NT2/D1 (cell line): ENCODE measurements around the gene HDAC8.

ENCODE experiments used
- DNase-seq: peaks from one replicate; pipeline ENCODE4 v3.0.0-alpha.2; 2011; ENCODE audit warnings: low read depth, low spot score
- H3K27me3 ChIP-seq: 2 replicates; pipeline ENCODE4 v1.6.0; 2011; ENCODE audit warnings: mild to moderate bottlenecking; ENCODE audit not compliant: insufficient read length, insufficient read depth
- H3K36me3 ChIP-seq: 2 replicates; pipeline ENCODE4 v1.6.1; 2011; ENCODE audit warnings: mild to moderate bottlenecking, low read length, mixed read lengths; ENCODE audit not compliant: insufficient read depth, insufficient read length
- H3K4me1 ChIP-seq: 2 replicates; pipeline ENCODE4 v1.5.1; 2011; ENCODE audit not compliant: insufficient read depth, insufficient read length
- H3K4me3 ChIP-seq: 2 replicates; pipeline ENCODE4 v1.5.1; 2011; ENCODE audit warnings: low read depth; ENCODE audit not compliant: insufficient read length
- H3K9ac ChIP-seq: 2 replicates; pipeline ENCODE4 v1.6.0; 2011; ENCODE audit warnings: low read depth; ENCODE audit not compliant: insufficient read length
- H3K9me3 ChIP-seq: 2 replicates; pipeline ENCODE4 v1.5.1; 2011; ENCODE audit warnings: mild to moderate bottlenecking, low read length; ENCODE audit not compliant: insufficient read depth
- SUZ12 ChIP-seq: IDR thresholded peaks from 2 replicates; pipeline ENCODE4 v1.6.1; 2011; ENCODE audit not compliant: insufficient read length, insufficient read depth; ENCODE audit errors: extremely low read depth
- YY1 ChIP-seq: IDR thresholded peaks from 2 replicates; pipeline ENCODE4 v1.6.1; 2011; ENCODE audit not compliant: insufficient read length, insufficient read depth
- ZNF274 ChIP-seq: IDR thresholded peaks from 2 replicates; pipeline ENCODE4 v1.6.1; 2011; ENCODE audit warnings: mild to moderate bottlenecking, low read depth, low read length

HDAC8 gene

GRCh38 chrX:72317139-72317538, 255.5 kb downstream of the HDAC8 start:
- no peak for DNase-seq
- H3K4me1 ChIP-seq, result no peaks in the 10 kb centered on the region
- no peaks in the 10 kb centered on the region for H3K9me3 ChIP-seq
- H3K9ac ChIP-seq, result no peak overlapping the region
- H3K4me3 ChIP-seq, result no peak overlapping the region
- H3K36me3 ChIP-seq, result no peaks in the 10 kb centered on the region
- peaks cover 11% of the 10 kb centered on the region for H3K27me3 ChIP-seq
- TF ChIP-seq SUZ12 (no peak), YY1 (no peak), ZNF274 (no peak)

GRCh38 chrX:72316408-72317110, 256.1 kb downstream of the HDAC8 start:
- no peak overlapping the region for H3K4me3 ChIP-seq
- no peaks in the 10 kb centered on the region for H3K9me3 ChIP-seq
- no peaks in the 10 kb centered on the region for H3K36me3 ChIP-seq
- no peaks in the 10 kb centered on the region for H3K4me1 ChIP-seq
- H3K9ac ChIP-seq, result no peak overlapping the region
- no peak for TF ChIP-seq SUZ12
- DNase-seq, result no peak
- H3K27me3 ChIP-seq, result peaks cover 11% of the 10 kb centered on the region

- no peak for DNase-seq
- Histone ChIP-seq H3K27me3 (peaks cover 14% of the 10 kb centered on the region), H3K36me3 (no peaks in the 10 kb centered on the region), H3K4me3 (no peak overlapping the region), H3K9me3 (no peaks in the 10 kb centered on the region), H3K4me1 (no peaks in the 10 kb centered on the region), H3K9ac (no peak overlapping the region)
- no peak for TF ChIP-seq ZNF274
- no peak for TF ChIP-seq SUZ12
- no peak for TF ChIP-seq YY1
These were observed 257.8 kb downstream of the HDAC8 start for GRCh38 chrX:72314881-72315280.

- TF ChIP-seq ZNF274, result no peak
- TF ChIP-seq YY1, result no peak
- no peak for TF ChIP-seq SUZ12
- no peak for DNase-seq
- Histone ChIP-seq H3K9me3 (no peaks in the 10 kb centered on the region), H3K27me3 (peaks cover 23% of the 10 kb centered on the region), H3K4me1 (no peaks in the 10 kb centered on the region), H3K4me3 (no peak overlapping the region), H3K36me3 (no peaks in the 10 kb centered on the region), H3K9ac (no peak overlapping the region)
These were observed 258.7 kb downstream of the HDAC8 start for GRCh38 chrX:72313707-72314641.

GRCh38 chrX:72312311-72312940, 260.2 kb downstream of the HDAC8 start:
- H3K9me3 ChIP-seq, result no peaks in the 10 kb centered on the region
- no peaks in the 10 kb centered on the region for H3K4me1 ChIP-seq
- no peaks in the 10 kb centered on the region for H3K36me3 ChIP-seq
- H3K9ac ChIP-seq, result no peak overlapping the region
- TF ChIP-seq YY1, result no peak
- TF ChIP-seq SUZ12, result no peak
- TF ChIP-seq ZNF274, result no peak
- no peak overlapping the region for H3K4me3 ChIP-seq
- peaks cover 38% of the 10 kb centered on the region for H3K27me3 ChIP-seq
- no peak for DNase-seq

- no peak for DNase-seq
- Histone ChIP-seq H3K4me3 (peak overlapping the region; percentile 3), H3K9me3 (no peaks in the 10 kb centered on the region), H3K9ac (no peak overlapping the region), H3K36me3 (no peaks in the 10 kb centered on the region), H3K4me1 (no peaks in the 10 kb centered on the region), H3K27me3 (peaks cover 62% of the 10 kb centered on the region)
- TF ChIP-seq SUZ12, result no peak
- no peak for TF ChIP-seq YY1
- TF ChIP-seq ZNF274, result no peak
These were observed 263.2 kb downstream of the HDAC8 start for GRCh38 chrX:72309297-72310071.
